Endothelial cell of umbilical vein (primary cell): ENCODE data around the gene HIGD1A. TPM values are rescaled to one million over a fixed set of nuclear protein-coding genes. Genes with fewer than 3 reads are reported as not detected.

Source experiments
- BruUV-seq: library from RNA; stranded (reverse); fragments of 400-500 nt; replicated peaks from 2 replicates; lab custom pipeline; 2021; lab: Mats Ljungman, UMichigan
- CTCF ChIA-PET: fragments of 300-600, 350-600 bp; sonication (Branson Sonifier 250); formaldehyde crosslinking; loops from one replicate; lab custom pipeline; 2021; ENCODE audit warnings: antibody characterized with exemption, inconsistent platforms; lab: Charles Lee
- POLR2A ChIA-PET: fragments of 300-600, 350-600 bp; sonication (Branson Sonifier 250); formaldehyde crosslinking; loops from one replicate; lab custom pipeline; 2021; ENCODE audit warnings: antibody characterized with exemption, inconsistent platforms; lab: Charles Lee
- DNase-seq: peaks from one replicate; pipeline ENCODE4 v3.0.0-alpha.2; 2011; ENCODE audit warnings: low read depth, low spot score
- FAIRE-seq: peaks from 2 replicates; lab custom pipeline; 2011; peaks lifted over from hg19 to GRCh38; lab: Jason Lieb, UNC
- H2AFZ ChIP-seq: 2 replicates; pipeline ENCODE4 v1.6.0; 2012; ENCODE audit warnings: low read depth, low read length, control low read depth, inconsistent platforms
- H3K27ac ChIP-seq: 2 replicates; pipeline ENCODE4 v1.5.1; 2011; ENCODE audit warnings: low read depth, mild to moderate bottlenecking, control low read depth, low read length, moderate library complexity; ENCODE audit not compliant: insufficient read depth
- H3K27me3 ChIP-seq, 2 experiments: 2 replicates each; pipeline versions ENCODE4 v1.6.0 to v1.6.1; 2011; ENCODE audit warnings: low read length in 2 of 2, mixed read lengths in 1 of 2; ENCODE audit not compliant: control insufficient read depth in 2 of 2, insufficient read depth in 2 of 2
- H3K36me3 ChIP-seq, 2 experiments: 2 replicates in 1 of 2; 3 replicates in 1 of 2; pipeline ENCODE4 v1.5.1; 2011; ENCODE audit warnings: low read length in 2 of 2, mild to moderate bottlenecking in 1 of 2, moderate library complexity in 1 of 2; ENCODE audit not compliant: control insufficient read depth in 2 of 2, insufficient read depth in 2 of 2; ENCODE audit errors: extremely low read depth in 1 of 2
- H3K4me1 ChIP-seq: 3 replicates; pipeline ENCODE4 v1.5.1; 2011; ENCODE audit warnings: mild to moderate bottlenecking, low read length; ENCODE audit not compliant: control insufficient read depth, insufficient read depth; ENCODE audit errors: extremely low read depth
- H3K4me2 ChIP-seq: 2 replicates; pipeline ENCODE4 v1.6.1; 2011; ENCODE audit warnings: low read length, control low read depth, mixed read lengths; ENCODE audit not compliant: insufficient read depth
- H3K4me3 ChIP-seq, 3 experiments: fragments of 200-600 bp in 1 of 3; sonication (generic), shearing (Covaris generic) in 1 of 3; replicated peaks in 1 of 3; 2 replicates each; pipeline ENCODE4 v1.5.1; 2011 to 2016; ENCODE audit warnings: control low read depth in 3 of 3, low read length in 3 of 3, mild to moderate bottlenecking in 2 of 3, inconsistent platforms in 1 of 3, low read depth in 1 of 3, moderate library complexity in 1 of 3; ENCODE audit not compliant: insufficient read depth in 1 of 3
- H3K79me2 ChIP-seq: 2 replicates; pipeline ENCODE4 v1.6.0; 2012; ENCODE audit warnings: low read length, inconsistent platforms; ENCODE audit not compliant: control insufficient read depth, insufficient read depth
- H3K9ac ChIP-seq: replicated peaks from 2 replicates; pipeline ENCODE3; 2011; ENCODE audit warnings: low read length, control low read depth; ENCODE audit not compliant: insufficient read depth; ENCODE audit errors: extremely low read depth
- H3K9me1 ChIP-seq: replicated peaks from 3 replicates; pipeline ENCODE4 v1.6.0; 2011; ENCODE audit warnings: mild to moderate bottlenecking, low read length; ENCODE audit not compliant: control insufficient read depth, insufficient read depth; ENCODE audit errors: extremely low read depth
- H3K9me3 ChIP-seq: replicated peaks from 2 replicates; pipeline ENCODE4 v1.5.1; 2012; ENCODE audit warnings: low read length, inconsistent platforms; ENCODE audit not compliant: control insufficient read depth, insufficient read depth
- H4K20me1 ChIP-seq: replicated peaks from 2 replicates; pipeline ENCODE3; 2011; ENCODE audit warnings: mild to moderate bottlenecking, low read length; ENCODE audit not compliant: control insufficient read depth, insufficient read depth; ENCODE audit errors: extremely low read depth
- CTCF ChIP-seq, 2 donors: IDR thresholded peaks; 1 replicate in 1 of 2; 2 replicates in 1 of 2; pipeline ENCODE4 v1.5.1; 2011; ENCODE audit warnings: low read length in 2 of 2, mild to moderate bottlenecking in 2 of 2, moderate library complexity in 2 of 2, control low read depth in 1 of 2, inconsistent platforms in 1 of 2, low read depth in 1 of 2; ENCODE audit not compliant: insufficient read depth in 1 of 2; ENCODE audit errors: extremely low read depth in 1 of 2
- EZH2 ChIP-seq: IDR thresholded peaks from 2 replicates; pipeline ENCODE4 v1.6.1; 2012; ENCODE audit warnings: borderline replicate concordance, low read depth, mild to moderate bottlenecking, moderate library complexity, low read length, inconsistent platforms; ENCODE audit not compliant: severe bottlenecking
- FOS ChIP-seq: IDR thresholded peaks from 2 replicates; pipeline ENCODE4 v1.6.1; 2011; ENCODE audit warnings: mild to moderate bottlenecking, low read length, moderate library complexity, borderline replicate concordance; ENCODE audit not compliant: insufficient read depth
- GATA2 ChIP-seq: IDR thresholded peaks from 2 replicates; pipeline ENCODE4 v1.7.0; 2011; ENCODE audit warnings: low read depth, mild to moderate bottlenecking, moderate library complexity, mixed read lengths, low read length; ENCODE audit not compliant: insufficient read length, insufficient read depth
- JUN ChIP-seq: IDR thresholded peaks from 2 replicates; pipeline ENCODE4 v1.6.1; 2011; ENCODE audit warnings: borderline replicate concordance, low read depth; ENCODE audit not compliant: insufficient read length, insufficient read depth
- MYC ChIP-seq: IDR thresholded peaks from one replicate; pipeline ENCODE4 v1.6.1; 2011; ENCODE audit warnings: mild to moderate bottlenecking, low read depth, low read length
- POLR2A ChIP-seq: IDR thresholded peaks from 2 replicates; pipeline ENCODE4 v1.6.1; 2012; ENCODE audit warnings: low read depth, mild to moderate bottlenecking, control low read depth, low read length
- POLR2AphosphoS5 ChIP-seq: IDR thresholded peaks from 2 replicates; pipeline ENCODE4 v1.6.1; 2012; ENCODE audit warnings: low read depth, mild to moderate bottlenecking, control low read depth, low read length, moderate library complexity; ENCODE audit not compliant: insufficient read depth
- dilution Hi-C: fragments of 300-500 bp; cut with MboI; formaldehyde crosslinking; loops from one replicate; pipeline ENCODE4 v1.15.0; 2019; ENCODE audit warnings: low sequenced_read_pairs; ENCODE audit not compliant: extremely low pct_ligation_motif_present
- intact Hi-C: fragments of 100-400 bp; cut with micrococcal nuclease; formaldehyde crosslinking; loops from one replicate; pipeline ENCODE4 v1.10.0; 2022
- polyA plus RNA-seq, 4 experiments: library from polyadenylated mRNA; depleted of rRNA in 3 of 4; stranded (reverse) in 3 of 4; unstranded in 1 of 4; fragments of >200 nt; gene quantifications; 2 replicates each; pipeline versions ENCODE4 v1.2.1 to v1.2.3, GENCODE V29; 2011 to 2012; ENCODE audit warnings: missing spikeins in 1 of 4
- total RNA-seq: library from RNA; stranded (reverse); gene quantifications from 2 replicates; pipeline ENCODE4 v1.2.3, GENCODE V29; 2021

HIGD1A gene
- total and polyA plus RNA-seq, 2 donors (not counting 3 experiments of a cell fraction or from before 2014, with no cell fraction given): 59.5 to 68.9 TPM

- no peak overlapping the region for H3K9ac ChIP-seq
- no peak overlapping the region for H3K27ac ChIP-seq
- H3K9me3 ChIP-seq: no peaks in the 10 kb centered on the region
- DNase-seq (no peak), FAIRE-seq (no peak)
- H4K20me1 ChIP-seq: no peaks in the 10 kb centered on the region
- H3K4me3 ChIP-seq: no peak overlapping the region
- no peaks in the 10 kb centered on the region for H3K36me3 ChIP-seq
- POLR2A ChIA-PET: no interaction called here
- TF ChIP-seq MYC: no peak
- TF ChIP-seq JUN: no peak
- TF ChIP-seq POLR2AphosphoS5: no peak
- no peak for TF ChIP-seq FOS
- no peak for TF ChIP-seq EZH2
- TF ChIP-seq GATA2: no peak
- no peak for TF ChIP-seq POLR2A
- no TSS peak for BruUV-seq
- dilution Hi-C loops: no loop called here
- no peaks in the 10 kb centered on the region for H3K27me3 ChIP-seq
- no peaks in the 10 kb centered on the region for H3K4me1 ChIP-seq
- no peak overlapping the region for H2AFZ ChIP-seq
- intact Hi-C loops: no loop called here
- no peak overlapping the region for H3K4me2 ChIP-seq
- H3K9me1 ChIP-seq: no peaks in the 10 kb centered on the region
- CTCF ChIA-PET: interaction anchor here (1.9 kb wide), 1 partner anchor 8 kb away, joined by 10 read pairs; no protein-coding TSS in a partner anchor
- no peaks in the 10 kb centered on the region for H3K79me2 ChIP-seq
These were observed 68.2 kb downstream of the HIGD1A start for GRCh38 chr3:42736081-42736480.

GRCh38 chr3:42735615-42736014 lies 68.7 kb downstream of the HIGD1A start:
- no peak for FAIRE-seq
- ChIA-PET POLR2A (no interaction called here), CTCF (interaction anchor here (1.9 kb wide), 1 partner anchor 9 kb away, joined by 10 read pairs; no protein-coding TSS in a partner anchor)
- Histone ChIP-seq H3K4me3 (no peak overlapping the region), H4K20me1 (no peaks in the 10 kb centered on the region), H2AFZ (no peak overlapping the region), H3K79me2 (no peaks in the 10 kb centered on the region), H3K27ac (no peak overlapping the region), H3K9me1 (no peaks in the 10 kb centered on the region), H3K9me3 (no peaks in the 10 kb centered on the region), H3K4me2 (no peak overlapping the region), H3K9ac (no peak overlapping the region), H3K36me3 (no peaks in the 10 kb centered on the region), H3K4me1 (no peaks in the 10 kb centered on the region), H3K27me3 (no peaks in the 10 kb centered on the region)
- dilution Hi-C loops (no loop called here), intact Hi-C loops (no loop called here)
- DNase-seq: no peak
- no peak for TF ChIP-seq POLR2AphosphoS5
- no peak for TF ChIP-seq MYC
- TF ChIP-seq EZH2: no peak
- no peak for TF ChIP-seq CTCF (IDR thresholded peaks at IDR 0.05; ENCODE audit: extremely low read depth in 1 of 2, insufficient read depth in 1 of 2, low read depth in 1 of 2, low read length in 2 of 2)
- no peak for TF ChIP-seq POLR2A
- BruUV-seq: no TSS peak
